ENCODE measurements around the gene SIK3.

DNA sequence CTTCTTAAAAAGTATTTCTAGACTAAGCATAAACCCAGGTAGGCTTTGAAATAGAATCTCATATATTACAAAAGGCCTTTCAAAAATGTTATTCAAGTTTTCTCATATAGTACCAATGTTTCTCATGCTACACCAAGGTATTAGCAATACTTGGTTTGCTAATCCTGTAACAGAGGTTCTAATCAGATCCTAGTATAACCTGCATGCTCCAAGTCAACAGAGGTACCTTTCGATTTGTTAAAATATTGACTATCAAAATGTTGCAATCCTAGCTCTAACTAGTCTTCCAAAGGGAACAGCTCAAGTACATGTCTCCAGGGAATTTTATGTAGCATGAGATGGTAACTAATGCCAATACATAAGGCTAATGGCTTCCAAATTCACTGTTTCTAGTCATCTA lies 162.7 kb downstream of the SIK3 start:
- TF ChIP-seq, protein P1, sequence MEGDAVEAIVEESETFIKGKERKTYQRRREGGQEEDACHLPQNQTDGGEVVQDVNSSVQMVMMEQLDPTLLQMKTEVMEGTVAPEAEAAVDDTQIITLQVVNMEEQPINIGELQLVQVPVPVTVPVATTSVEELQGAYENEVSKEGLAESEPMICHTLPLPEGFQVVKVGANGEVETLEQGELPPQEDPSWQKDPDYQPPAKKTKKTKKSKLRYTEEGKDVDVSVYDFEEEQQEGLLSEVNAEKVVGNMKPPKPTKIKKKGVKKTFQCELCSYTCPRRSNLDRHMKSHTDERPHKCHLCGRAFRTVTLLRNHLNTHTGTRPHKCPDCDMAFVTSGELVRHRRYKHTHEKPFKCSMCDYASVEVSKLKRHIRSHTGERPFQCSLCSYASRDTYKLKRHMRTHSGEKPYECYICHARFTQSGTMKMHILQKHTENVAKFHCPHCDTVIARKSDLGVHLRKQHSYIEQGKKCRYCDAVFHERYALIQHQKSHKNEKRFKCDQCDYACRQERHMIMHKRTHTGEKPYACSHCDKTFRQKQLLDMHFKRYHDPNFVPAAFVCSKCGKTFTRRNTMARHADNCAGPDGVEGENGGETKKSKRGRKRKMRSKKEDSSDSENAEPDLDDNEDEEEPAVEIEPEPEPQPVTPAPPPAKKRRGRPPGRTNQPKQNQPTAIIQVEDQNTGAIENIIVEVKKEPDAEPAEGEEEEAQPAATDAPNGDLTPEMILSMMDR (IDR thresholded peaks at IDR 0.05; ENCODE audit: borderline replicate concordance, extremely low read depth, low read length, poor library complexity, severe bottlenecking), result no peak
- TF ChIP-seq EZH2 (IDR thresholded peaks at IDR 0.05; ENCODE audit: borderline replicate concordance, low read depth, low read length, severe bottlenecking), result no peak
